CD4-positive, alpha-beta T cell (primary cell): Measurements from ENCODE around the gene CAMTA1. TPM values are rescaled to one million over a fixed set of nuclear protein-coding genes. Genes with fewer than 3 reads are reported as not detected.

Experiments used
- ATAC-seq: fragments of 200-7000 bp; cut with Tn5 transposase; one replicate; pipeline ENCODE4 v1.10.0; 2022; ENCODE audit warnings: mild to moderate bottlenecking; ENCODE audit not compliant: poor library complexity
- CTCF ChIA-PET: fragments of 350-600 bp; sonication (Branson Sonifier 250); formaldehyde crosslinking; loops from one replicate; lab custom pipeline; 2021; ENCODE audit warnings: antibody characterized with exemption, inconsistent platforms; lab: Charles Lee
- POLR2A ChIA-PET: fragments of 350-600 bp; sonication (Branson Sonifier 250); formaldehyde crosslinking; loops from one replicate; lab custom pipeline; 2021; ENCODE audit warnings: antibody characterized with exemption, inconsistent platforms; lab: Charles Lee
- DNase-seq, 14 experiments: peaks; one replicate each; pipeline ENCODE4 v3.0.0-alpha.2; 2013 to 2020; ENCODE audit warnings: mixed read lengths in 2 of 14
- H3K27ac ChIP-seq, 2 donors: one replicate each; pipeline versions ENCODE4 v1.5.1 to v1.7.0; 2013; ENCODE audit warnings: low read length in 2 of 2, low read depth in 1 of 2, mild to moderate bottlenecking in 1 of 2
- H3K27me3 ChIP-seq, 2 experiments: 1 replicate in 1 of 2; 2 replicates in 1 of 2; pipeline versions ENCODE4 v1.6.1 to v1.7.0; 2013; ENCODE audit warnings: low read length in 2 of 2, control low read depth in 1 of 2, mild to moderate bottlenecking in 1 of 2, moderate library complexity in 1 of 2; ENCODE audit not compliant: insufficient read depth in 2 of 2, control insufficient read depth in 1 of 2
- H3K36me3 ChIP-seq: one replicate; pipeline ENCODE4 v1.6.1; 2013; ENCODE audit warnings: low read length, control low read depth; ENCODE audit not compliant: insufficient read depth
- H3K4me1 ChIP-seq: one replicate; pipeline ENCODE4 v1.6.1; 2013; ENCODE audit warnings: low read length, control low read depth; ENCODE audit not compliant: insufficient read depth
- H3K4me3 ChIP-seq: one replicate; pipeline ENCODE4 v1.5.1; 2013; ENCODE audit warnings: mild to moderate bottlenecking, low read length, moderate library complexity
- H3K9me3 ChIP-seq, 2 experiments: 1 replicate in 1 of 2; 2 replicates in 1 of 2; pipeline versions ENCODE4 v1.6.1 to v1.7.0; 2013; ENCODE audit warnings: low read length in 2 of 2, mild to moderate bottlenecking in 2 of 2, control low read depth in 1 of 2, moderate library complexity in 1 of 2; ENCODE audit not compliant: control insufficient read depth in 1 of 2, insufficient read depth in 1 of 2
- H3K27ac Mint-ChIP-seq: one replicate; pipeline ENCODE4 v1.8.0; 2020; ENCODE audit warnings: mixed read lengths
- H3K27me3 Mint-ChIP-seq: one replicate; pipeline ENCODE4 v1.8.0; 2021; ENCODE audit warnings: mixed read lengths
- H3K36me3 Mint-ChIP-seq: one replicate; pipeline ENCODE4 v1.8.0; 2021; ENCODE audit warnings: low read depth, mixed read lengths
- H3K4me1 Mint-ChIP-seq: one replicate; pipeline ENCODE4 v1.8.0; 2021; ENCODE audit warnings: low read depth, mixed read lengths
- H3K4me3 Mint-ChIP-seq: one replicate; pipeline ENCODE4 v1.8.0; 2020; ENCODE audit warnings: mild to moderate bottlenecking, mixed read lengths
- H3K9me3 Mint-ChIP-seq: one replicate; pipeline ENCODE4 v1.8.0; 2020; ENCODE audit warnings: mixed read lengths
- intact Hi-C, 2 experiments: fragments of 100-400 bp; cut with DNase I in 1 of 2; cut with micrococcal nuclease in 1 of 2; formaldehyde crosslinking; loops; one replicate each; pipeline versions ENCODE4 v1.15.1 to v1.9.0; 2023 to 2025; cut with DNase I, micrococcal nuclease
- total RNA-seq, 174 experiments: library from RNA in 2 of 174; stranded (reverse) in 2 of 174; gene quantifications; one replicate each; pipeline ENCODE4 v1.2.3 and lab custom pipeline; 2021 to 2026
- TF ChIP-seq, protein P1 (sequence below): fragments of 200-600 bp; IDR thresholded peaks from one replicate; pipeline ENCODE4 v1.8.0; 2022; ENCODE audit warnings: antibody characterized with exemption, mild to moderate bottlenecking

CAMTA1 gene
- total RNA-seq, 2 experiments from 2014 or later: 38.6 to 39.3 TPM

DNA sequence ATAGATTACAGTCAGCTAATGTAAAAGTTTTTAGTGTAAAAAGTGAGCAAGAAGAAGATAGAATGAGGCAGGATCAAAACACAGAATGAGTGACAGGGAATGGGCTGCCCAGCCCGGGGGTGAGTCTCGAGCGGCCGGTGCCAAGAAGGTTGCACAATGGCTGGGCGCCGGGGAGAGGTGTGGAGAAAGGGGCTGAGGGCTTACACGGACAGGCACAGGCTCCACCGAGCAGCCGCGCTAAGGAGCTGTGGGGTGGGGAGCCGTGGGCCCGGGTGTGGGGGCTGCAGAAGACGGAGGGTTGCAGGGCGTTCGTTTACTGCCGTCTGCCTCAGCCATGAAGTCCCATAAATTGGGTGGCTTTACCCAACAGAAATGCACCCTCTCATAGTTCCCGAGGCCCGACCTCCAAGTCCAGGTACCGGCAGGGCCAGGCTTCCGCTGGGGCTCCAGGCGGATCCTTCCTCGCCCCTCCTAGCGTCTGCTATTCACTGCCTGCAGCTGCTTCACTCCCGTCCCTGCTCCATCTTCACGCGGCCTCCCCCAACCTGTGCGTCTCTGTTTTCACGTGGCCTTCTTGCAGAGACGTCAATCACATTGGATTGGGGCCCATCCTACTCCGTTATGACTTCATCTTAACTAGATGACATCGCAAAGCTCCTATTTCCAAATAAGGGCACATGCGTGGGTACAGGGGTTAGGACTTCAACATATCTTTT, 277.2 kb downstream of the CAMTA1 start:
- Mint-ChIP-seq H3K4me1 (no peaks in the 10 kb centered on the region), H3K27ac (no peak overlapping the region), H3K27me3 (peaks cover 21% of the 10 kb centered on the region), H3K4me3 (no peak overlapping the region), H3K36me3 (no peaks in the 10 kb centered on the region), H3K9me3 (no peaks in the 10 kb centered on the region)
- intact Hi-C loops: no loop called here
- ChIA-PET POLR2A (no interaction called here), CTCF (no interaction called here)
- Histone ChIP-seq H3K4me3 (no peak overlapping the region), H3K36me3 (no peaks in the 10 kb centered on the region), H3K9me3 (peaks cover 0 to 5% of the 10 kb centered on the region in 2 experiments), H3K4me1 (no peaks in the 10 kb centered on the region), H3K27me3 (peaks cover 0 to 2% of the 10 kb centered on the region in 2 experiments), H3K27ac (no peak overlapping the region)
- TF ChIP-seq, protein P1, sequence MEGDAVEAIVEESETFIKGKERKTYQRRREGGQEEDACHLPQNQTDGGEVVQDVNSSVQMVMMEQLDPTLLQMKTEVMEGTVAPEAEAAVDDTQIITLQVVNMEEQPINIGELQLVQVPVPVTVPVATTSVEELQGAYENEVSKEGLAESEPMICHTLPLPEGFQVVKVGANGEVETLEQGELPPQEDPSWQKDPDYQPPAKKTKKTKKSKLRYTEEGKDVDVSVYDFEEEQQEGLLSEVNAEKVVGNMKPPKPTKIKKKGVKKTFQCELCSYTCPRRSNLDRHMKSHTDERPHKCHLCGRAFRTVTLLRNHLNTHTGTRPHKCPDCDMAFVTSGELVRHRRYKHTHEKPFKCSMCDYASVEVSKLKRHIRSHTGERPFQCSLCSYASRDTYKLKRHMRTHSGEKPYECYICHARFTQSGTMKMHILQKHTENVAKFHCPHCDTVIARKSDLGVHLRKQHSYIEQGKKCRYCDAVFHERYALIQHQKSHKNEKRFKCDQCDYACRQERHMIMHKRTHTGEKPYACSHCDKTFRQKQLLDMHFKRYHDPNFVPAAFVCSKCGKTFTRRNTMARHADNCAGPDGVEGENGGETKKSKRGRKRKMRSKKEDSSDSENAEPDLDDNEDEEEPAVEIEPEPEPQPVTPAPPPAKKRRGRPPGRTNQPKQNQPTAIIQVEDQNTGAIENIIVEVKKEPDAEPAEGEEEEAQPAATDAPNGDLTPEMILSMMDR: no peak
- no peak for ATAC-seq
- no peak for DNase-seq

- H3K4me3 Mint-ChIP-seq: no peak overlapping the region
- no peaks in the 10 kb centered on the region for H3K9me3 Mint-ChIP-seq
- POLR2A ChIA-PET: no interaction called here
- CTCF ChIA-PET: no interaction called here
- DNase-seq: no peak
- TF ChIP-seq, protein P1: no peak
- no peaks in the 10 kb centered on the region for H3K4me1 ChIP-seq
- peaks cover 0 to 2% of the 10 kb centered on the region in 2 experiments for H3K27me3 ChIP-seq
- intact Hi-C loops: no loop called here
- H3K9me3 ChIP-seq: peaks cover 0 to 5% of the 10 kb centered on the region in 2 experiments
- no peak overlapping the region for H3K4me3 ChIP-seq
- H3K36me3 ChIP-seq: no peaks in the 10 kb centered on the region
- peaks cover 28% of the 10 kb centered on the region for H3K27me3 Mint-ChIP-seq
- no peak overlapping the region for H3K27ac ChIP-seq
- H3K4me1 Mint-ChIP-seq: no peaks in the 10 kb centered on the region
- no peaks in the 10 kb centered on the region for H3K36me3 Mint-ChIP-seq
- ATAC-seq: no peak
- H3K27ac Mint-ChIP-seq: no peak overlapping the region
Measured at GRCh38 chr1:7063981-7064380, 278.7 kb downstream of the CAMTA1 start.

- Mint-ChIP-seq H3K4me1 (peaks cover 7% of the 10 kb centered on the region), H3K9me3 (no peaks in the 10 kb centered on the region)
- intact Hi-C loops: no loop called here
Measured at GRCh38 chr1:7068552-7068951, 283.3 kb downstream of the CAMTA1 start.

More at GRCh38 chr1:7068552-7068951, 283.3 kb downstream of the CAMTA1 start:
- ATAC-seq: no peak
- H3K27ac Mint-ChIP-seq: no peak overlapping the region
- H3K9me3 ChIP-seq: no peaks in the 10 kb centered on the region
- H3K36me3 ChIP-seq: no peaks in the 10 kb centered on the region
- H3K4me3 ChIP-seq: no peak overlapping the region
- TF ChIP-seq, protein P1: no peak
- H3K27me3 Mint-ChIP-seq: peaks cover 50% of the 10 kb centered on the region
- POLR2A ChIA-PET: no interaction called here
- CTCF ChIA-PET: no interaction called here
- no peaks in the 10 kb centered on the region for H3K36me3 Mint-ChIP-seq
- H3K4me3 Mint-ChIP-seq: no peak overlapping the region
- H3K4me1 ChIP-seq: peaks cover 6% of the 10 kb centered on the region
- H3K27me3 ChIP-seq: peaks cover 4 to 21% of the 10 kb centered on the region in 2 experiments
- no peak for DNase-seq
- no peak overlapping the region for H3K27ac ChIP-seq
